Measurements from ENCODE around the gene RIMBP3C. TPM values are rescaled to one million over a fixed set of nuclear protein-coding genes. Genes with fewer than 3 reads are reported as not detected.
"Not testable (repeated sequence)": the region's sequence is repeated elsewhere in the genome, so short reads cannot be mapped to it uniquely, and the experiment has no call there.

The RIMBP3C gene
- total RNA-seq, 1 donor = 0.36 TPM

DNA sequence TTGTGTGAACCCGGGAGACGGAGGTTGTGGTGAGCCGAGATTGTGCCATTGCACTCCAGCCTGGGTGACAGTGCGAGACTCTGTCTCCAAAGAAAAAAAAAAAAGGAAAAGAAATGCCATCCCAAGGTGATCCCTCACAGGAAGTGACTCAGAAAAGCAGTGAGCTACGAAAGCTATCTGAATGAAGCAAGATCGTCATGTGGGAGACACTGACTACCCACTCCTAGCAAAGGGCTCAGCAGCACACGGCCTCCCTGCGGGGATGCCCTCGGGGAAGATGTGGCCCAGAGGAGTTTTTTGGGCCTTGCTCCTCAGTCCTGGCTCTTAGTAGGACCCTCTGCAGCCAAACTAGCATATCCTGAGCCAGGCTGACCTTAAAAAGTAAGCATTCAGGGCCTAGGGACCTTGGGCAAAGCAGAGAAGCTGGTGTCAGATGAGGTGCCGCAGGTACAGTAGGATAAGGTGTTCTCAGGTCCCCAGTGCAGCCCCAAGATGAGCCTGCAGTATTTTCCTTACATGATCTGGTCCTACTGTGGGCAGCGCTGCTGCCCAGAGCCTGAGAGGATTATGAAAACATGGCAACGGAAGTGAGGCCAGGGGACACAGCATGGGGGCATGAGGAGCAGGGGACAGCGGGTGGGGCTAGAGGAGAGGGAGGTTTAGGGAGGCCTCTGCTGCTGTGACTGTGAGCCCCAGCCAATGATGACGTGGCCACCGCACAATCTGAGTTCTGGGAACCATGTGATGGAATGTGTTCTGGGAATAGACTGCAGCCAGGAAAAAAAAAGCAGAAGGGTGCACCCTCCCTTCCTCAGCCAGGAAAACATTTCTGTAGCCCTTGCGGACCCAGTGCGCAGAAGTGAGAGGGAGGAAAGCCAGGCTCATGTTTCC, 6.6 kb downstream of the RIMBP3C start:
- not testable (repeated sequence) for H3K4me1 ChIP-seq (ENCODE audit: insufficient read depth, low read length); H3K36me3 ChIP-seq (ENCODE audit: insufficient read depth, low read length); H2AFZ ChIP-seq (ENCODE audit: low read length); H3K79me2 ChIP-seq (ENCODE audit: insufficient read depth, low read length); H3K4me2 ChIP-seq (ENCODE audit: insufficient read depth, low read length); H3K27ac ChIP-seq (ENCODE audit: low read depth, low read length); H3K27me3 ChIP-seq (ENCODE audit: insufficient read depth, low read length); DNase-seq (ENCODE audit: insufficient read length, low spot score, missing footprints); H4K20me1 ChIP-seq (ENCODE audit: insufficient read depth, low read length); H3K4me3 ChIP-seq (ENCODE audit: insufficient read depth, low read length); H3K9me3 ChIP-seq (ENCODE audit: low read depth, low read length)

DNA sequence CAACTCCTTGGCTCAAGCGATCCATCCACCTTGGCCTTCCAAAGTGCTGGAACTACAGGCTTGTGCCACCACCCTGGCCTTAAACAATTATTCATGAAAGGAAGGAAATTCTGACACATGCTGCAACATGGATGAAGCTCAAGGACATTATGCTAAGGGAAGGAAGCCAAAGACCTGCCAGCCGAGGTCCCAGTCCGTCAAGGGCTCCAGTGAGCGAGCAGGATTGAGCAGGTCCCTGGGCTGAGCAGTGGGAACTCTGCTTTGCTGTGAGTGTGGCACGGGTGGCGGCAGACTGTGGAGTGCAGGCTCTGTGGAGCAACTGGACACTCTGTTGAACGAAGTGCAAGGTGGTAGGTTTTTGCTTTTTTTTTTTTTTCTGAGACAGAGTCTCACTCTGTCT, 11.4 kb downstream of the RIMBP3C start:
- H4K20me1 ChIP-seq (ENCODE audit: insufficient read depth, low read length); H3K4me2 ChIP-seq (ENCODE audit: insufficient read depth, low read length); DNase-seq (ENCODE audit: insufficient read length, low spot score, missing footprints); H3K79me2 ChIP-seq (ENCODE audit: insufficient read depth, low read length); H3K9me3 ChIP-seq (ENCODE audit: low read depth, low read length); H3K36me3 ChIP-seq (ENCODE audit: insufficient read depth, low read length); H3K4me1 ChIP-seq (ENCODE audit: insufficient read depth, low read length); H3K27ac ChIP-seq (ENCODE audit: low read depth, low read length); H2AFZ ChIP-seq (ENCODE audit: low read length); H3K27me3 ChIP-seq (ENCODE audit: insufficient read depth, low read length); H3K4me3 ChIP-seq (ENCODE audit: insufficient read depth, low read length): not testable (repeated sequence)

DNA sequence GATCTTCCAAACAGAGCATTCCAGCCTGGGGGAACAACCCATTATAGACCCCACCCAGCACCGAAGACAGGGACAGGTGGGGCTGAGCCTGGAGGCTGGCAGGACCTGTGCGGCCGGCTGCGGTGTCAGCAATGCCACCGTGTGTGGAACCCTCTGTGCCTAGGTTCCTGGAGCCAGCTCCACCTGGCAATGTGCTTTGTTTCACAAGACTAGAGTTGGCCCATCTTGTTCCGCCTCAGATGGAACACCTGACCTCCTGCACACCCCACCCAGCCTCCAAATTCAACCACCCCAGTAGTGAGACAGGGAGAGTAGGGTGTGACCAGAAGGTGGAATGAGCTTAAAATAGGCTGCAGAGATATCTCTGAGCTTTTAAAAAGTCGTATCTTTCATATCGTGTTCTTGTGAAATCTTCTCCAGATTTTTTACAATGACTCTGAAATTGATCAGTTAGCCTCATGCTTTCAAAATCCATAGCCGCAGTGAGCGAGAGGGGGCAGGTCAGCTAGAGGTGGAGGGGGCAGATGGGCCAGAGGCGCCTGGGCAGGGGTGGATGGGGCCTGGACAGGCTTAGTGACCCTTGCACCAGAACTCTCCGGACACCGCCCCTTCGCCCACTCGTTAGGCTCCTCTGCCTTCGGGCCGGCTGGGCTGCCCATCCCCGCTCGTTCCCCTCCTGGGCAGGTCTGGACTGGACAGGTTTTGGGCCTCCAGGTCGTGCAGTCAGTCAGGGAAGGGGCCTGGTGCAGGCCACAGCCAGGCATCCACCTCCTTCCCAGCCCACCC, 18.2 kb downstream of the RIMBP3C start:
- not testable (repeated sequence) for H3K79me2 ChIP-seq (ENCODE audit: insufficient read depth, low read length); H3K4me2 ChIP-seq (ENCODE audit: insufficient read depth, low read length); DNase-seq (ENCODE audit: insufficient read length, low spot score, missing footprints); H3K9me3 ChIP-seq (ENCODE audit: low read depth, low read length); H3K4me1 ChIP-seq (ENCODE audit: insufficient read depth, low read length); H3K27me3 ChIP-seq (ENCODE audit: insufficient read depth, low read length); H3K4me3 ChIP-seq (ENCODE audit: insufficient read depth, low read length); H3K36me3 ChIP-seq (ENCODE audit: insufficient read depth, low read length); H4K20me1 ChIP-seq (ENCODE audit: insufficient read depth, low read length); H3K27ac ChIP-seq (ENCODE audit: low read depth, low read length); H2AFZ ChIP-seq (ENCODE audit: low read length)

DNA sequence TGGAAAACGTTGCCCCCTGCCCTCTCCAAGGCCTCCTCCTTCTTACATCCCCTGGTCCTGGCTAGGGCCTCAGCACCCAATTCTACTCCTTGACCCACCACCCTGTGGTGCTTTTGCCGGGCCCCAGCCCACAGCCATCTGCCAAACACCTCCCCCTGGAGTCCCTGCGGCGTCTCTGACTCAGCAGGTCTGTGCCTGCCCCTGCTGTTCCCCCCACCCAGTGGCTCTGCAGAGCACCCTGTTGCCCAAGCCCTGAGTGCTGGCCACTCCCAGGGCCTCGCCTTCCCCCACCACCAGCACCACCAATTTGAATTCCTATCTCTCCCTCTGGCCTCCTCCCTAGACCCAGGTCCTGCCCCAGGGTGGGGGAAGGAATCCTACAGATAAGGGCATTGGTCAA, 19.7 kb downstream of the RIMBP3C start:
- H4K20me1 ChIP-seq (ENCODE audit: insufficient read depth, low read length); H2AFZ ChIP-seq (ENCODE audit: low read length); H3K27ac ChIP-seq (ENCODE audit: low read depth, low read length); H3K79me2 ChIP-seq (ENCODE audit: insufficient read depth, low read length); H3K9me3 ChIP-seq (ENCODE audit: low read depth, low read length); H3K27me3 ChIP-seq (ENCODE audit: insufficient read depth, low read length); H3K4me1 ChIP-seq (ENCODE audit: insufficient read depth, low read length); H3K36me3 ChIP-seq (ENCODE audit: insufficient read depth, low read length); H3K4me2 ChIP-seq (ENCODE audit: insufficient read depth, low read length); DNase-seq (ENCODE audit: insufficient read length, low spot score, missing footprints); H3K4me3 ChIP-seq (ENCODE audit: insufficient read depth, low read length): not testable (repeated sequence)

DNA sequence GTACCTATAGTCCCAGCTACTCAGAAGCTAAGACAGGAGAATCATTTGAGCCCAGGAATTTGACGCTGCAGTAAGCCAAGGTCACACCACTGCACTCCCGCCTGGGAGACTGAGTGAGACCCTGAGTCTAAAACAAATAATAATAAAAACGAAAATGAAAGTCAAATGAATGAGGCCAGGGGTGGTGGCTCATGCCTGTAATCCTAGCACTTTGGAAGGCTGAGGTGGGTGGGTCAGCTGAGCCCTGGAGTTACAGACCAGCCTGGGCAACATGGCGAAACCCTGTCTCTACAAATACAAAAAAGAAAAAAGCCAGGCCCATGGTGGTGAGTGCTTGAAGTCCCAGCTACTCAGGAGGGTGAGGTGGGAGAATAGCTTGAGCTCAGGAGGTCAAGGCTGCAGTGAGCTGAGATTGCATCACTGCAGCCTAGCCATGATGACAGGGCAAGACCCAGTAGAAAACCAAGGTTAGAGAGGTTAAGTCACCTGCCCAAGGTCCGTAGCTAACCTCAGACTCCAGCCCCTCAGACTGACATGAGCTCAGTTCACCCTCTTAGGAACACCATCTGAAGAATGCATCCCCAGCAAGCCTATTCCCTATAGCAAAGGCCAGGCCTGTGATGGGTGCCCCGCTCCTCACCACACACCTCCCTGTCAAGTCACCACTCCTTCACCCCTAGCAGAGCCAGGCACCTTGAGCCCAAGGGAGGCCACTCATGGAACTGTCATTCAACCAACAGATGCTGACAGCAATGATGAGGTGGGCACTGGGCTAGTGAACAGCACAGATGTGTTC, 24.4 kb downstream of the RIMBP3C start:
- H3K4me1 ChIP-seq (ENCODE audit: insufficient read depth, low read length); H3K4me3 ChIP-seq (ENCODE audit: insufficient read depth, low read length); H3K36me3 ChIP-seq (ENCODE audit: insufficient read depth, low read length); DNase-seq (ENCODE audit: insufficient read length, low spot score, missing footprints); H4K20me1 ChIP-seq (ENCODE audit: insufficient read depth, low read length); H2AFZ ChIP-seq (ENCODE audit: low read length); H3K4me2 ChIP-seq (ENCODE audit: insufficient read depth, low read length); H3K79me2 ChIP-seq (ENCODE audit: insufficient read depth, low read length); H3K9me3 ChIP-seq (ENCODE audit: low read depth, low read length); H3K27me3 ChIP-seq (ENCODE audit: insufficient read depth, low read length); H3K27ac ChIP-seq (ENCODE audit: low read depth, low read length): not testable (repeated sequence)

DNA sequence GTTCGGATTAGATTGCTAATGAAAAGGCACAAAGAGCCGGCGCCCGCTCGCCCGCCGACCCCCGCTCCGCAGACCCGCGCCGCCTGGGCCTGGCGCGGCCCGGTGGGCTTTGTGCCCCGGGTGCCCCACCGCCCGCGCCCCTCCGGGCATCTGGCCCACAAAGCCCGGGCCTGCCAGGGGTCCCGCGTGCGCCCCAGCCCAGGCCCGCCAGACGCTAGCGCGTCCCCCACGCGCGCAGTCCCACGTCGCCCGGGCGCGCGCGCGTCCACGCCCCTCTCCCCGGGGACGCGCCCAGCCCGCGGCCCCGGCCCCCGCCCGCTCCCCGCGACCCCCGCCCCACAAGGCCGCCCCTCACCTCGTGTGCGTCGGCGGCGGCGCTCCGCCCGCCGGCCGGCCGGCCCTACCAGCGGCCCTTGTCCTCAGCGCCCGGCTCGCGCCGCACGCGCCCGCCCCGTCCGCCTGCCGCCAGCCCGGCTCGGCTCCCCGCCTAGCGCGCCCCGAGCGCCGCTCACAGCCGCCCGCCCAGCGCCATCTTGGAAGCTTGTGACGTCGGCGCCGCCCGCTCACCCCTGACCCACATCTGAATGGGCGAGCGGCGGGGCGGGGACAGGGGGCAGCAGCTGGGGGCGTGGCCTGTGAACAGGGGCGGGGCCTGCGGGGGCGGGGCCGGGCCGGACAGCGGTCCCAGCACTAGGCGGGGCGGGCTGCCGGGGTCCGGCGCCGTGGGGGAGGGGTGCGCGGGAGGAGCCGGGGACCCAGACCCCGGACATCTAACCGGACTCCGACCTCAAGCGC, 34.1 kb downstream of the RIMBP3C start:
- not testable (repeated sequence) for H3K27ac ChIP-seq (ENCODE audit: low read depth, low read length); H3K4me3 ChIP-seq (ENCODE audit: insufficient read depth, low read length); H2AFZ ChIP-seq (ENCODE audit: low read length); H3K9me3 ChIP-seq (ENCODE audit: low read depth, low read length); H3K36me3 ChIP-seq (ENCODE audit: insufficient read depth, low read length); DNase-seq (ENCODE audit: insufficient read length, low spot score, missing footprints); H3K27me3 ChIP-seq (ENCODE audit: insufficient read depth, low read length); H3K4me2 ChIP-seq (ENCODE audit: insufficient read depth, low read length); H4K20me1 ChIP-seq (ENCODE audit: insufficient read depth, low read length); H3K79me2 ChIP-seq (ENCODE audit: insufficient read depth, low read length); H3K4me1 ChIP-seq (ENCODE audit: insufficient read depth, low read length)

DNA sequence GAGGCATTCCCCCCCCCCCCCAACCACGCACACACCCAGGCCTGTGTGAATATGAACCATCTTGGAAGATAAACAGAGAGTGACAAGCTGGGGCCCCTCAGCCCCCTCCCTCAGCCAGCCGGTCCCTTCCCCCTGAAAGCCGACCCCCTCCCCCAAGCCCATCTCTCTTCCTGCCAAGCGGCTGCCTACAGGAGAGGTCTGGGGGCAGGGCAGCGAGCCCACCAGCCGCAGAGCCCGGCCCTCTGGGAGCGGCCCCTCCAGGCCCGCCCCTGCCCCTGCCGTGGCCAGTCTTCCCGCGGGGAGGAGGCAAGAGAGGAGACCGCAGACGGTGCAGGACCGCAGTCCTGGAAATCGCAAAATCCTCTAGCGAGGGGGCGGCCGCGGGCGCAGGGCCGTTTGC, 34.7 kb downstream of the RIMBP3C start:
- not testable (repeated sequence) for H4K20me1 ChIP-seq (ENCODE audit: insufficient read depth, low read length); H2AFZ ChIP-seq (ENCODE audit: low read length); DNase-seq (ENCODE audit: insufficient read length, low spot score, missing footprints); H3K4me2 ChIP-seq (ENCODE audit: insufficient read depth, low read length); H3K4me3 ChIP-seq (ENCODE audit: insufficient read depth, low read length); H3K27me3 ChIP-seq (ENCODE audit: insufficient read depth, low read length); H3K36me3 ChIP-seq (ENCODE audit: insufficient read depth, low read length); H3K4me1 ChIP-seq (ENCODE audit: insufficient read depth, low read length); H3K79me2 ChIP-seq (ENCODE audit: insufficient read depth, low read length); H3K9me3 ChIP-seq (ENCODE audit: low read depth, low read length); H3K27ac ChIP-seq (ENCODE audit: low read depth, low read length)

DNA sequence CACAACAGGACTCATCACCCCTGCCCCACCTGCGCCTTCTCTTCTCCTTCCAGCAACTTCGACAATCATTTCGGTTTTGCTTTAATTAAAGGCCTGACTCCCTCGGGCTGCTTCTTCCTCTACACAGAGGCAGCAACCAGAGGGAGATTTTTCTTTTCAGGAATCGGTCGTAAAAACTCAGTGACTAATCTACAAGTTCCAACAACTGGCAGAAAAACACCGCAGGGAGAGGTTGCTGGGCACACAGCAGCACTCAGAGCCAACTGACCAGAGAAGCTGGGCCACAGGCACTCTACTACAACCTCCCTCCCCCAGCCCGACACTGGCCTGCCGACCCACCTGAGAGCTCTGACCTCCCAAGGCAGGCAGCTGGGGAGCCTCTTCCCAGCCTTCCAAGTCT, 36.0 kb downstream of the RIMBP3C start:
- not testable (repeated sequence) for H3K36me3 ChIP-seq (ENCODE audit: insufficient read depth, low read length); DNase-seq (ENCODE audit: insufficient read length, low spot score, missing footprints); H3K27ac ChIP-seq (ENCODE audit: low read depth, low read length); H3K4me1 ChIP-seq (ENCODE audit: insufficient read depth, low read length); H3K79me2 ChIP-seq (ENCODE audit: insufficient read depth, low read length); H4K20me1 ChIP-seq (ENCODE audit: insufficient read depth, low read length); H3K9me3 ChIP-seq (ENCODE audit: low read depth, low read length); H3K27me3 ChIP-seq (ENCODE audit: insufficient read depth, low read length); H2AFZ ChIP-seq (ENCODE audit: low read length); H3K4me3 ChIP-seq (ENCODE audit: insufficient read depth, low read length); H3K4me2 ChIP-seq (ENCODE audit: insufficient read depth, low read length)
